Kidney tubule cell (primary cell): ENCODE data around the gene MLIP.
"Not testable (repeated sequence)": the region's sequence is repeated elsewhere in the genome, so short reads cannot be mapped to it uniquely, and the experiment has no call there.

Experiments
- DNase-seq: peaks from one replicate; pipeline ENCODE4 v3.0.0-alpha.2; 2018; ENCODE audit warnings: low spot score

MLIP gene

GRCh38 chr6:54111341-54112045 is at the start of gene MLIP:
Gene MLIP (plus strand): TSS chr6:54111443. CDS start chr6:54111480, 37 bp downstream.
- DNase-seq: no peak

- DNase-seq: no peak
Measured at GRCh38 chr6:54063228-54063539, 48.1 kb upstream of the MLIP start.

GRCh38 chr6:54068694-54069093 is 42.5 kb upstream of the MLIP start:
- DNase-seq: no peak

- no peak for DNase-seq
Measured at GRCh38 chr6:54070025-54070424, 41.2 kb upstream of the MLIP start.

GRCh38 chr6:54071821-54072340 is 39.4 kb upstream of the MLIP start:
- no peak for DNase-seq

- DNase-seq: no peak
Measured at GRCh38 chr6:54072635-54073313, 38.5 kb upstream of the MLIP start.

GRCh38 chr6:54073487-54073886 is 37.8 kb upstream of the MLIP start:
- DNase-seq: no peak

- DNase-seq: no peak
Measured at GRCh38 chr6:54074109-54074508, 37.1 kb upstream of the MLIP start.

GRCh38 chr6:54074578-54075195 is 36.6 kb upstream of the MLIP start:
- no peak for DNase-seq

GRCh38 chr6:54076159-54076789 is 35.0 kb upstream of the MLIP start:
- no peak for DNase-seq

- not testable (repeated sequence) for DNase-seq
Measured at GRCh38 chr6:54081499-54081898, 29.7 kb upstream of the MLIP start.

GRCh38 chr6:54083287-54083686 is 28.0 kb upstream of the MLIP start:
- DNase-seq: no peak

- DNase-seq: no peak
Measured at GRCh38 chr6:54084231-54084630, 27.0 kb upstream of the MLIP start.

GRCh38 chr6:54085047-54085446 is 26.2 kb upstream of the MLIP start:
- no peak for DNase-seq

- DNase-seq: peak; percentile 26
Measured at GRCh38 chr6:54085541-54085940, 25.7 kb upstream of the MLIP start.

- DNase-seq: no peak
Measured at GRCh38 chr6:54086439-54086838, 24.8 kb upstream of the MLIP start.

- DNase-seq: no peak
Measured at GRCh38 chr6:54087721-54088120, 23.5 kb upstream of the MLIP start.

GRCh38 chr6:54093326-54093948 is 17.8 kb upstream of the MLIP start:
- no peak for DNase-seq

GRCh38 chr6:54094293-54094692 is 16.9 kb upstream of the MLIP start:
- DNase-seq: no peak

GRCh38 chr6:54094786-54095185 is 16.5 kb upstream of the MLIP start:
- no peak for DNase-seq

- no peak for DNase-seq
Measured at GRCh38 chr6:54095723-54096122, 15.5 kb upstream of the MLIP start.

GRCh38 chr6:54096811-54097210 is 14.4 kb upstream of the MLIP start:
- DNase-seq: no peak
